ENCODE data around the gene ACOT7. TPM values are rescaled to one million over a fixed set of nuclear protein-coding genes. Genes with fewer than 3 reads are reported as not detected.
A peak's percentile ranks its signal among the peaks of the same experiment; 100 is the strongest.

Gene ACOT7
- total and polyA plus RNA-seq, 2 experiments from 2014 or later: 167 to 169 TPM

DNA sequence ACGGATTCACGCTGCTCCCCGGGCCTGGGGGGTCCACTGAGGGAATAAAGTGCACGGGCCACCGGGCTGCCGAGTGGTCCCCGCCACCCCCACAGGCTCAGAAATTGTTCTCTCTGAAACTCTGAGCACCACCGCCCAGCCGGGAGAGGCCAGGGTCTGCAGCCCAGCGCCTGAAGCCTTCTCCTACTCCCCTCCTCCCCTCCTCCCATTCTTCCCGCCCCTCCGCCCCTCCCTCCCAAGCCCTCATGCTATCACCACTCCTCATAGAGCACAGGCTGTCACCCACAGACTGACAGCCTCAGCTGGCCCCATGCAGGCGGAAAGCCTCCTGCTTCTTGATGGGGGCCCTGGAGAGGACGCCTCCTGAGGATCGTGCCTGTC is 132.0 kb downstream of the ACOT7 start:
- H4K20me1 ChIP-seq (replicated peaks; ENCODE audit: insufficient read depth): no peaks in the 10 kb centered on the region; the same call in 1 of the 2 replicates
- H3K9me3 Mint-ChIP-seq: no peaks in the 10 kb centered on the region
- H3K9me2 ChIP-seq (ENCODE audit: insufficient read depth): no peaks in the 10 kb centered on the region
- DNase-seq (ENCODE audit: low spot score): peak; percentile 63
- peak overlapping the region; percentile 71 for H3K4me3 ChIP-seq
- no peaks in the 10 kb centered on the region; the same call in 1 of the 2 replicates for H3K4me1 ChIP-seq (ENCODE audit: insufficient read depth)
- no peaks in the 10 kb centered on the region for H3K79me2 ChIP-seq (replicated peaks; ENCODE audit: insufficient read depth)
- H3K4me1 Mint-ChIP-seq: peaks cover 8% of the 10 kb centered on the region; the same call in 2 of the 3 replicates
- no peaks in the 10 kb centered on the region; the same call in 2 of the 3 replicates for H3K36me3 Mint-ChIP-seq (ENCODE audit: low read depth)
- peak overlapping the region; percentile 85 for H2AFZ ChIP-seq
- no peaks in the 10 kb centered on the region for H3K36me3 ChIP-seq (ENCODE audit: insufficient read depth)
- peak; percentile 46 for ATAC-seq
- peaks cover 21% of the 10 kb centered on the region for H3K27me3 ChIP-seq (ENCODE audit: insufficient read depth)
- peaks cover 17% of the 10 kb centered on the region for H3F3A ChIP-seq (replicated peaks; ENCODE audit: low read depth)
- peak overlapping the region; percentile 86 for H3K4me2 ChIP-seq
- H3K27ac ChIP-seq (ENCODE audit: low read depth): no peak overlapping the region
- H3K27me3 Mint-ChIP-seq (ENCODE audit: insufficient read depth, low read depth, poor library complexity): peaks cover 30% of the 10 kb centered on the region
- TF ChIP-seq NANOG (IDR thresholded peaks at IDR 0.05; ENCODE audit: borderline replicate concordance) (no peak), ZNF114 (CRISPR knock-in tag; IDR thresholded peaks at IDR 0.05) (no peak), STAT1 (IDR thresholded peaks at IDR 0.05; ENCODE audit: unreplicated experiment) (no peak), EZH2phosphoT487 (IDR thresholded peaks at IDR 0.05; ENCODE audit: unreplicated experiment) (no peak), JUNB (IDR thresholded peaks at IDR 0.05; ENCODE audit: unreplicated experiment) (no peak), ZNF331 (CRISPR knock-in tag; IDR thresholded peaks at IDR 0.05; ENCODE audit: low read depth) (no peak), EZH2 (IDR thresholded peaks at IDR 0.05; ENCODE audit: low read depth, unreplicated experiment) (no peak)
- TF ChIP-seq, protein P1, sequence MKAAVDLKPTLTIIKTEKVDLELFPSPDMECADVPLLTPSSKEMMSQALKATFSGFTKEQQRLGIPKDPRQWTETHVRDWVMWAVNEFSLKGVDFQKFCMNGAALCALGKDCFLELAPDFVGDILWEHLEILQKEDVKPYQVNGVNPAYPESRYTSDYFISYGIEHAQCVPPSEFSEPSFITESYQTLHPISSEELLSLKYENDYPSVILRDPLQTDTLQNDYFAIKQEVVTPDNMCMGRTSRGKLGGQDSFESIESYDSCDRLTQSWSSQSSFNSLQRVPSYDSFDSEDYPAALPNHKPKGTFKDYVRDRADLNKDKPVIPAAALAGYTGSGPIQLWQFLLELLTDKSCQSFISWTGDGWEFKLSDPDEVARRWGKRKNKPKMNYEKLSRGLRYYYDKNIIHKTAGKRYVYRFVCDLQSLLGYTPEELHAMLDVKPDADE (IDR thresholded peaks at IDR 0.05): no peak
- TF ChIP-seq, protein P2, sequence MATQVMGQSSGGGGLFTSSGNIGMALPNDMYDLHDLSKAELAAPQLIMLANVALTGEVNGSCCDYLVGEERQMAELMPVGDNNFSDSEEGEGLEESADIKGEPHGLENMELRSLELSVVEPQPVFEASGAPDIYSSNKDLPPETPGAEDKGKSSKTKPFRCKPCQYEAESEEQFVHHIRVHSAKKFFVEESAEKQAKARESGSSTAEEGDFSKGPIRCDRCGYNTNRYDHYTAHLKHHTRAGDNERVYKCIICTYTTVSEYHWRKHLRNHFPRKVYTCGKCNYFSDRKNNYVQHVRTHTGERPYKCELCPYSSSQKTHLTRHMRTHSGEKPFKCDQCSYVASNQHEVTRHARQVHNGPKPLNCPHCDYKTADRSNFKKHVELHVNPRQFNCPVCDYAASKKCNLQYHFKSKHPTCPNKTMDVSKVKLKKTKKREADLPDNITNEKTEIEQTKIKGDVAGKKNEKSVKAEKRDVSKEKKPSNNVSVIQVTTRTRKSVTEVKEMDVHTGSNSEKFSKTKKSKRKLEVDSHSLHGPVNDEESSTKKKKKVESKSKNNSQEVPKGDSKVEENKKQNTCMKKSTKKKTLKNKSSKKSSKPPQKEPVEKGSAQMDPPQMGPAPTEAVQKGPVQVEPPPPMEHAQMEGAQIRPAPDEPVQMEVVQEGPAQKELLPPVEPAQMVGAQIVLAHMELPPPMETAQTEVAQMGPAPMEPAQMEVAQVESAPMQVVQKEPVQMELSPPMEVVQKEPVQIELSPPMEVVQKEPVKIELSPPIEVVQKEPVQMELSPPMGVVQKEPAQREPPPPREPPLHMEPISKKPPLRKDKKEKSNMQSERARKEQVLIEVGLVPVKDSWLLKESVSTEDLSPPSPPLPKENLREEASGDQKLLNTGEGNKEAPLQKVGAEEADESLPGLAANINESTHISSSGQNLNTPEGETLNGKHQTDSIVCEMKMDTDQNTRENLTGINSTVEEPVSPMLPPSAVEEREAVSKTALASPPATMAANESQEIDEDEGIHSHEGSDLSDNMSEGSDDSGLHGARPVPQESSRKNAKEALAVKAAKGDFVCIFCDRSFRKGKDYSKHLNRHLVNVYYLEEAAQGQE (IDR thresholded peaks at IDR 0.05; ENCODE audit: unreplicated experiment): no peak
- TF ChIP-seq, protein P3, sequence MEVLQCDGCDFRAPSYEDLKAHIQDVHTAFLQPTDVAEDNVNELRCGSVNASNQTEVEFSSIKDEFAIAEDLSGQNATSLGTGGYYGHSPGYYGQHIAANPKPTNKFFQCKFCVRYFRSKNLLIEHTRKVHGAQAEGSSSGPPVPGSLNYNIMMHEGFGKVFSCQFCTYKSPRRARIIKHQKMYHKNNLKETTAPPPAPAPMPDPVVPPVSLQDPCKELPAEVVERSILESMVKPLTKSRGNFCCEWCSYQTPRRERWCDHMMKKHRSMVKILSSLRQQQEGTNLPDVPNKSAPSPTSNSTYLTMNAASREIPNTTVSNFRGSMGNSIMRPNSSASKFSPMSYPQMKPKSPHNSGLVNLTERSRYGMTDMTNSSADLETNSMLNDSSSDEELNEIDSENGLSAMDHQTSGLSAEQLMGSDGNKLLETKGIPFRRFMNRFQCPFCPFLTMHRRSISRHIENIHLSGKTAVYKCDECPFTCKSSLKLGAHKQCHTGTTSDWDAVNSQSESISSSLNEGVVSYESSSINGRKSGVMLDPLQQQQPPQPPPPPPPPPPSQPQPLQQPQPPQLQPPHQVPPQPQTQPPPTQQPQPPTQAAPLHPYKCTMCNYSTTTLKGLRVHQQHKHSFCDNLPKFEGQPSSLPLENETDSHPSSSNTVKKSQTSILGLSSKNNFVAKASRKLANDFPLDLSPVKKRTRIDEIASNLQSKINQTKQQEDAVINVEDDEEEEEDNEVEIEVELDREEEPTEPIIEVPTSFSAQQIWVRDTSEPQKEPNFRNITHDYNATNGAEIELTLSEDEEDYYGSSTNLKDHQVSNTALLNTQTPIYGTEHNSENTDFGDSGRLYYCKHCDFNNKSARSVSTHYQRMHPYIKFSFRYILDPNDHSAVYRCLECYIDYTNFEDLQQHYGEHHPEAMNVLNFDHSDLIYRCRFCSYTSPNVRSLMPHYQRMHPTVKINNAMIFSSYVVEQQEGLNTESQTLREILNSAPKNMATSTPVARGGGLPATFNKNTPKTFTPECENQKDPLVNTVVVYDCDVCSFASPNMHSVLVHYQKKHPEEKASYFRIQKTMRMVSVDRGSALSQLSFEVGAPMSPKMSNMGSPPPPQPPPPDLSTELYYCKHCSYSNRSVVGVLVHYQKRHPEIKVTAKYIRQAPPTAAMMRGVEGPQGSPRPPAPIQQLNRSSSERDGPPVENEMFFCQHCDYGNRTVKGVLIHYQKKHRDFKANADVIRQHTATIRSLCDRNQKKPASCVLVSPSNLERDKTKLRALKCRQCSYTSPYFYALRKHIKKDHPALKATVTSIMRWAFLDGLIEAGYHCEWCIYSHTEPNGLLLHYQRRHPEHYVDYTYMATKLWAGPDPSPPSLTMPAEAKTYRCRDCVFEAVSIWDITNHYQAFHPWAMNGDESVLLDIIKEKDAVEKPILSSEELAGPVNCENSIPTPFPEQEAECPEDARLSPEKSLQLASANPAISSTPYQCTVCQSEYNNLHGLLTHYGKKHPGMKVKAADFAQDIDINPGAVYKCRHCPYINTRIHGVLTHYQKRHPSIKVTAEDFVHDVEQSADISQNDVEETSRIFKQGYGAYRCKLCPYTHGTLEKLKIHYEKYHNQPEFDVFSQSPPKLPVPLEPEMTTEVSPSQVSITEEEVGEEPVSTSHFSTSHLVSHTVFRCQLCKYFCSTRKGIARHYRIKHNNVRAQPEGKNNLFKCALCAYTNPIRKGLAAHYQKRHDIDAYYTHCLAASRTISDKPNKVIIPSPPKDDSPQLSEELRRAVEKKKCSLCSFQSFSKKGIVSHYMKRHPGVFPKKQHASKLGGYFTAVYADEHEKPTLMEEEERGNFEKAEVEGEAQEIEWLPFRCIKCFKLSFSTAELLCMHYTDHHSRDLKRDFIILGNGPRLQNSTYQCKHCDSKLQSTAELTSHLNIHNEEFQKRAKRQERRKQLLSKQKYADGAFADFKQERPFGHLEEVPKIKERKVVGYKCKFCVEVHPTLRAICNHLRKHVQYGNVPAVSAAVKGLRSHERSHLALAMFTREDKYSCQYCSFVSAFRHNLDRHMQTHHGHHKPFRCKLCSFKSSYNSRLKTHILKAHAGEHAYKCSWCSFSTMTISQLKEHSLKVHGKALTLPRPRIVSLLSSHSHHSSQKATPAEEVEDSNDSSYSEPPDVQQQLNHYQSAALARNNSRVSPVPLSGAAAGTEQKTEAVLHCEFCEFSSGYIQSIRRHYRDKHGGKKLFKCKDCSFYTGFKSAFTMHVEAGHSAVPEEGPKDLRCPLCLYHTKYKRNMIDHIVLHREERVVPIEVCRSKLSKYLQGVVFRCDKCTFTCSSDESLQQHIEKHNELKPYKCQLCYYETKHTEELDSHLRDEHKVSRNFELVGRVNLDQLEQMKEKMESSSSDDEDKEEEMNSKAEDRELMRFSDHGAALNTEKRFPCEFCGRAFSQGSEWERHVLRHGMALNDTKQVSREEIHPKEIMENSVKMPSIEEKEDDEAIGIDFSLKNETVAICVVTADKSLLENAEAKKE (CRISPR knock-in tag; IDR thresholded peaks at IDR 0.05): no peak
- peak overlapping the region; percentile 72 for H3K4me3 Mint-ChIP-seq
- no peak overlapping the region for H3K27ac Mint-ChIP-seq

All from GM23338 (cell line).